HEK293 (cell line): ENCODE measurements around the gene FYCO1.

Experiments
- ZEB2 ChIP-seq: fragments of 450-650 bp; formaldehyde crosslinking; IDR thresholded peaks from 2 replicates; pipeline ENCODE4 v1.5.1; 2016; ENCODE audit warnings: missing biosample characterization, missing genetic modification characterization
- ZNF121 ChIP-seq: fragments of 450-650 bp; formaldehyde crosslinking; IDR thresholded peaks from 2 replicates; pipeline ENCODE4 v1.5.1; 2016; ENCODE audit warnings: missing biosample characterization, missing genetic modification characterization
- ZNF211 ChIP-seq: fragments of 450-650 bp; formaldehyde crosslinking; IDR thresholded peaks from 2 replicates; pipeline ENCODE4 v1.5.1; 2016; ENCODE audit warnings: low read depth, missing biosample characterization, missing genetic modification characterization
- TF ChIP-seq, protein P1 (sequence below): fragments of 450-650 bp; formaldehyde crosslinking; IDR thresholded peaks from 2 replicates; pipeline ENCODE4 v1.5.1; 2016; ENCODE audit warnings: missing biosample characterization, missing genetic modification characterization

DNA sequence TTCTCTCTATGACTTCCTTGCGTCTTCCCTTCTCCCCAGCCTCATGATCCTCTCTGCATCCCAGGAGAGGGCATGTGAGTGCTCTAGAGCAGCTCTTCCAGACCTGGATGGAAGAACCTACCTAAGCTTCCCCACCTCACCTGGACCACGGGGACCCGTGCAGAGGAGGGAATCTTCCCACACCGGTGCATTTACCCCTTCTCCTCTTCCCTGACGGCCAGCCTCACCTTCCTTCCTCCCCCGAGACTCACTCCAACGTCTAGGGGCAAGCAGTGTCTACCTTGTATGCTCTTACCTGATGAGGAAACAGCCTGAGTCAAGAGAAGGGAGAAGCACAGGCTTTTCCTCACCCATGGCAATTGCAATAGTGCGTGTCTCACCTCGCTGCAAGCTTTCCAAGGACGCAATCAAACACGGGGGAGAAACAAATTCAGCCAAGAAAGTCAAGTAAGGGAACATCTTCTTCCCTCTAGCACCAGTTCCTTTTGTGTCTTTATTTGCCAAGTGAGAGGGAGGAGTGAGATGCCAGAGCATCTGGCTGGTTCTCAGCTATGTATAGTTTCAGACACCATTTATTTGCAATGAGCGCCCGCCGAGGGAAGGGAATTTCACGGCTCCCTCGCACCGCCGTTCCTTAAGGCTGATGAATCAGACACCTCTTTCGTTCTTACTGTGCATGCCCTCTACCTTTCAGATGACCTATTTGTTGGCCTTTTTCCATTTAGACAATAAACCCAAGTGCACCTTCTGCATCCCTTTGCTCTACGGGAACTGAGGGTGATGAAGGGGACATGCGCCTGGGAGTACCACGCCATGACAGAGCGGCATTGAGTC is 111.0 kb downstream of the FYCO1 start:
- TF ChIP-seq ZNF211 (tag by site-specific recombination) (no peak), ZNF121 (tag by site-specific recombination) (no peak), ZEB2 (tag by site-specific recombination) (no peak)
- TF ChIP-seq, protein P1, sequence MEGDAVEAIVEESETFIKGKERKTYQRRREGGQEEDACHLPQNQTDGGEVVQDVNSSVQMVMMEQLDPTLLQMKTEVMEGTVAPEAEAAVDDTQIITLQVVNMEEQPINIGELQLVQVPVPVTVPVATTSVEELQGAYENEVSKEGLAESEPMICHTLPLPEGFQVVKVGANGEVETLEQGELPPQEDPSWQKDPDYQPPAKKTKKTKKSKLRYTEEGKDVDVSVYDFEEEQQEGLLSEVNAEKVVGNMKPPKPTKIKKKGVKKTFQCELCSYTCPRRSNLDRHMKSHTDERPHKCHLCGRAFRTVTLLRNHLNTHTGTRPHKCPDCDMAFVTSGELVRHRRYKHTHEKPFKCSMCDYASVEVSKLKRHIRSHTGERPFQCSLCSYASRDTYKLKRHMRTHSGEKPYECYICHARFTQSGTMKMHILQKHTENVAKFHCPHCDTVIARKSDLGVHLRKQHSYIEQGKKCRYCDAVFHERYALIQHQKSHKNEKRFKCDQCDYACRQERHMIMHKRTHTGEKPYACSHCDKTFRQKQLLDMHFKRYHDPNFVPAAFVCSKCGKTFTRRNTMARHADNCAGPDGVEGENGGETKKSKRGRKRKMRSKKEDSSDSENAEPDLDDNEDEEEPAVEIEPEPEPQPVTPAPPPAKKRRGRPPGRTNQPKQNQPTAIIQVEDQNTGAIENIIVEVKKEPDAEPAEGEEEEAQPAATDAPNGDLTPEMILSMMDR (tag by site-specific recombination): no peak
